ENCODE results near the gene ALDH4A1. TPM values are rescaled to one million over a fixed set of nuclear protein-coding genes. Genes with fewer than 3 reads are reported as not detected.

The ALDH4A1 gene
- total RNA-seq, 1 experiment from 2014 or later, result 31.0 TPM

DNA sequence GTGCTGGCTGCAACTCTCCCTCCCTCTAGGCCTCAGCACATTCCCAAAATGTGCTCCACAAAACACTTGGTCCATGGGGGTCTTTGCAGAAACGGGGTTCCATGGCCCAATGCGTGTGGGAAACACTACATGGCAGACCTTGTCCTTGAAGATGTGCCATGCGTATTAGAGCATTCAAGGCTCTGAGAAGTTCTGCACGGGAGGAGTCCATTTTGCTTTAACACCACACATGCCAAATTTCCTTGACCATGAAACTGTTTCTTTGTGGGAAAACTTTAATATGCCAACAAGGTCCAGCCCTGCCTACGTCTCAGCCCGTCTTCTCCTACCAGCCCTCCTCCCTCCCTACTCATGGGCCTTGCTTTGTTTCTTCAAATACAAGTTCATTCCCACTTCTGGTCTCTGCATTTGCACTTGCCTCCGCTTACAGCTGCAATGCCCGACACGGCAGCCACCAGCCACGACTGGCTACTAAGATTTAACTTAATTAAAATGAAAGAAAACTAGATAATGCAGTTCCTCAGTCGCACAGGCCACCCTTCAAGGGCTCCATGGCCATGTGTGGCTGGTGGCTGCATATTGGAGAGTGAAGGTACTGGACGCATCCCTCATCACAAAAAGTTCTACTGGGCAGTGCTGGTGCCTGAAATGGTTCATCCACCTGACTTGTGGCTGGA lies 23.7 kb downstream of the ALDH4A1 start:
- Mint-ChIP-seq H3K27me3 (ENCODE audit: low read depth) (no peaks in the 10 kb centered on the region), H3K4me3 (no peak overlapping the region), H3K36me3 (peaks cover 6% of the 10 kb centered on the region; the same call in 1 of the 2 replicates), H3K4me1 (no peaks in the 10 kb centered on the region; the same call in 1 of the 2 replicates), H3K27ac (no peak overlapping the region), H3K9me3 (no peaks in the 10 kb centered on the region)
- ATAC-seq, result no peak
- CTCF ChIA-PET, result interaction anchor here (1.8 kb wide), 1 partner anchor 28 kb away, joined by 4 read pairs; no protein-coding TSS in a partner anchor
- DNase-seq (ENCODE audit: low spot score), result no peak
- TF ChIP-seq, protein P1, sequence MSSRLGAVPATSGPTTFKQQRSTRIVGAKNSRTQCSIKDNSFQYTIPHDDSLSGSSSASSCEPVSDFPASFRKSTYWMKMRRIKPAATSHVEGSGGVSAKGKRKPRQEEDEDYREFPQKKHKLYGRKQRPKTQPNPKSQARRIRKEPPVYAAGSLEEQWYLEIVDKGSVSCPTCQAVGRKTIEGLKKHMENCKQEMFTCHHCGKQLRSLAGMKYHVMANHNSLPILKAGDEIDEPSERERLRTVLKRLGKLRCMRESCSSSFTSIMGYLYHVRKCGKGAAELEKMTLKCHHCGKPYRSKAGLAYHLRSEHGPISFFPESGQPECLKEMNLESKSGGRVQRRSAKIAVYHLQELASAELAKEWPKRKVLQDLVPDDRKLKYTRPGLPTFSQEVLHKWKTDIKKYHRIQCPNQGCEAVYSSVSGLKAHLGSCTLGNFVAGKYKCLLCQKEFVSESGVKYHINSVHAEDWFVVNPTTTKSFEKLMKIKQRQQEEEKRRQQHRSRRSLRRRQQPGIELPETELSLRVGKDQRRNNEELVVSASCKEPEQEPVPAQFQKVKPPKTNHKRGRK (CRISPR knock-in tag; IDR thresholded peaks at IDR 0.05; ENCODE audit: borderline replicate concordance), result no peak
- TF ChIP-seq, protein P2, sequence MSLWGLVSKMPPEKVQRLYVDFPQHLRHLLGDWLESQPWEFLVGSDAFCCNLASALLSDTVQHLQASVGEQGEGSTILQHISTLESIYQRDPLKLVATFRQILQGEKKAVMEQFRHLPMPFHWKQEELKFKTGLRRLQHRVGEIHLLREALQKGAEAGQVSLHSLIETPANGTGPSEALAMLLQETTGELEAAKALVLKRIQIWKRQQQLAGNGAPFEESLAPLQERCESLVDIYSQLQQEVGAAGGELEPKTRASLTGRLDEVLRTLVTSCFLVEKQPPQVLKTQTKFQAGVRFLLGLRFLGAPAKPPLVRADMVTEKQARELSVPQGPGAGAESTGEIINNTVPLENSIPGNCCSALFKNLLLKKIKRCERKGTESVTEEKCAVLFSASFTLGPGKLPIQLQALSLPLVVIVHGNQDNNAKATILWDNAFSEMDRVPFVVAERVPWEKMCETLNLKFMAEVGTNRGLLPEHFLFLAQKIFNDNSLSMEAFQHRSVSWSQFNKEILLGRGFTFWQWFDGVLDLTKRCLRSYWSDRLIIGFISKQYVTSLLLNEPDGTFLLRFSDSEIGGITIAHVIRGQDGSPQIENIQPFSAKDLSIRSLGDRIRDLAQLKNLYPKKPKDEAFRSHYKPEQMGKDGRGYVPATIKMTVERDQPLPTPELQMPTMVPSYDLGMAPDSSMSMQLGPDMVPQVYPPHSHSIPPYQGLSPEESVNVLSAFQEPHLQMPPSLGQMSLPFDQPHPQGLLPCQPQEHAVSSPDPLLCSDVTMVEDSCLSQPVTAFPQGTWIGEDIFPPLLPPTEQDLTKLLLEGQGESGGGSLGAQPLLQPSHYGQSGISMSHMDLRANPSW (CRISPR knock-in tag; conservative IDR thresholded peaks at IDR 0.05; ENCODE audit: low read depth), result no peak
- TF ChIP-seq ETV6 (CRISPR knock-in tag; IDR thresholded peaks at IDR 0.05) (no peak), EMX1 (CRISPR knock-in tag; IDR thresholded peaks at IDR 0.05) (no peak), FOXK1 (CRISPR knock-in tag; IDR thresholded peaks at IDR 0.05) (no peak), TP53 (CRISPR knock-in tag; IDR thresholded peaks at IDR 0.05) (no peak), NR1H2 (CRISPR knock-in tag; IDR thresholded peaks at IDR 0.05) (no peak), TEAD4 (CRISPR knock-in tag; IDR thresholded peaks at IDR 0.05) (no peak), GRHL2 (CRISPR knock-in tag; IDR thresholded peaks at IDR 0.05; ENCODE audit: insufficient replicate concordance, severe bottlenecking) (no peak), HMGA2 (CRISPR knock-in tag; IDR thresholded peaks at IDR 0.05) (no peak), ESRRA (CRISPR knock-in tag; IDR thresholded peaks at IDR 0.05; ENCODE audit: borderline replicate concordance) (no peak)
- TF ChIP-seq, protein P3, sequence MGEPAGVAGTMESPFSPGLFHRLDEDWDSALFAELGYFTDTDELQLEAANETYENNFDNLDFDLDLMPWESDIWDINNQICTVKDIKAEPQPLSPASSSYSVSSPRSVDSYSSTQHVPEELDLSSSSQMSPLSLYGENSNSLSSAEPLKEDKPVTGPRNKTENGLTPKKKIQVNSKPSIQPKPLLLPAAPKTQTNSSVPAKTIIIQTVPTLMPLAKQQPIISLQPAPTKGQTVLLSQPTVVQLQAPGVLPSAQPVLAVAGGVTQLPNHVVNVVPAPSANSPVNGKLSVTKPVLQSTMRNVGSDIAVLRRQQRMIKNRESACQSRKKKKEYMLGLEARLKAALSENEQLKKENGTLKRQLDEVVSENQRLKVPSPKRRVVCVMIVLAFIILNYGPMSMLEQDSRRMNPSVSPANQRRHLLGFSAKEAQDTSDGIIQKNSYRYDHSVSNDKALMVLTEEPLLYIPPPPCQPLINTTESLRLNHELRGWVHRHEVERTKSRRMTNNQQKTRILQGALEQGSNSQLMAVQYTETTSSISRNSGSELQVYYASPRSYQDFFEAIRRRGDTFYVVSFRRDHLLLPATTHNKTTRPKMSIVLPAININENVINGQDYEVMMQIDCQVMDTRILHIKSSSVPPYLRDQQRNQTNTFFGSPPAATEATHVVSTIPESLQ (CRISPR knock-in tag; IDR thresholded peaks at IDR 0.05), result no peak
- TF ChIP-seq, protein P4, sequence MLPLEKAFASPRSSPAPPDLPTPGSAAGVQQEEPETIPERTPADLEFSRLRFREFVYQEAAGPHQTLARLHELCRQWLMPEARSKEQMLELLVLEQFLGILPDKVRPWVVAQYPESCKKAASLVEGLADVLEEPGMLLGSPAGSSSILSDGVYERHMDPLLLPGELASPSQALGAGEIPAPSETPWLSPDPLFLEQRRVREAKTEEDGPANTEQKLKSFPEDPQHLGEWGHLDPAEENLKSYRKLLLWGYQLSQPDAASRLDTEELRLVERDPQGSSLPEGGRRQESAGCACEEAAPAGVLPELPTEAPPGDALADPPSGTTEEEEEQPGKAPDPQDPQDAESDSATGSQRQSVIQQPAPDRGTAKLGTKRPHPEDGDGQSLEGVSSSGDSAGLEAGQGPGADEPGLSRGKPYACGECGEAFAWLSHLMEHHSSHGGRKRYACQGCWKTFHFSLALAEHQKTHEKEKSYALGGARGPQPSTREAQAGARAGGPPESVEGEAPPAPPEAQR (CRISPR knock-in tag; IDR thresholded peaks at IDR 0.05), result no peak
- TF ChIP-seq, protein P5, sequence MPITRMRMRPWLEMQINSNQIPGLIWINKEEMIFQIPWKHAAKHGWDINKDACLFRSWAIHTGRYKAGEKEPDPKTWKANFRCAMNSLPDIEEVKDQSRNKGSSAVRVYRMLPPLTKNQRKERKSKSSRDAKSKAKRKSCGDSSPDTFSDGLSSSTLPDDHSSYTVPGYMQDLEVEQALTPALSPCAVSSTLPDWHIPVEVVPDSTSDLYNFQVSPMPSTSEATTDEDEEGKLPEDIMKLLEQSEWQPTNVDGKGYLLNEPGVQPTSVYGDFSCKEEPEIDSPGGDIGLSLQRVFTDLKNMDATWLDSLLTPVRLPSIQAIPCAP (CRISPR knock-in tag; IDR thresholded peaks at IDR 0.05), result no peak
- TF ChIP-seq, protein P6, sequence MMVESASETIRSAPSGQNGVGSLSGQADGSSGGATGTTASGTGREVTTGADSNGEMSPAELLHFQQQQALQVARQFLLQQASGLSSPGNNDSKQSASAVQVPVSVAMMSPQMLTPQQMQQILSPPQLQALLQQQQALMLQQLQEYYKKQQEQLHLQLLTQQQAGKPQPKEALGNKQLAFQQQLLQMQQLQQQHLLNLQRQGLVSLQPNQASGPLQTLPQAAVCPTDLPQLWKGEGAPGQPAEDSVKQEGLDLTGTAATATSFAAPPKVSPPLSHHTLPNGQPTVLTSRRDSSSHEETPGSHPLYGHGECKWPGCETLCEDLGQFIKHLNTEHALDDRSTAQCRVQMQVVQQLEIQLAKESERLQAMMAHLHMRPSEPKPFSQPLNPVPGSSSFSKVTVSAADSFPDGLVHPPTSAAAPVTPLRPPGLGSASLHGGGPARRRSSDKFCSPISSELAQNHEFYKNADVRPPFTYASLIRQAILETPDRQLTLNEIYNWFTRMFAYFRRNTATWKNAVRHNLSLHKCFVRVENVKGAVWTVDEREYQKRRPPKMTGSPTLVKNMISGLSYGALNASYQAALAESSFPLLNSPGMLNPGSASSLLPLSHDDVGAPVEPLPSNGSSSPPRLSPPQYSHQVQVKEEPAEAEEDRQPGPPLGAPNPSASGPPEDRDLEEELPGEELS (CRISPR knock-in tag; IDR thresholded peaks at IDR 0.05), result no peak
- TF ChIP-seq, protein P7, sequence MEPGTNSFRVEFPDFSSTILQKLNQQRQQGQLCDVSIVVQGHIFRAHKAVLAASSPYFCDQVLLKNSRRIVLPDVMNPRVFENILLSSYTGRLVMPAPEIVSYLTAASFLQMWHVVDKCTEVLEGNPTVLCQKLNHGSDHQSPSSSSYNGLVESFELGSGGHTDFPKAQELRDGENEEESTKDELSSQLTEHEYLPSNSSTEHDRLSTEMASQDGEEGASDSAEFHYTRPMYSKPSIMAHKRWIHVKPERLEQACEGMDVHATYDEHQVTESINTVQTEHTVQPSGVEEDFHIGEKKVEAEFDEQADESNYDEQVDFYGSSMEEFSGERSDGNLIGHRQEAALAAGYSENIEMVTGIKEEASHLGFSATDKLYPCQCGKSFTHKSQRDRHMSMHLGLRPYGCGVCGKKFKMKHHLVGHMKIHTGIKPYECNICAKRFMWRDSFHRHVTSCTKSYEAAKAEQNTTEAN (CRISPR knock-in tag; IDR thresholded peaks at IDR 0.05), result no peak
- TF ChIP-seq, protein P8, sequence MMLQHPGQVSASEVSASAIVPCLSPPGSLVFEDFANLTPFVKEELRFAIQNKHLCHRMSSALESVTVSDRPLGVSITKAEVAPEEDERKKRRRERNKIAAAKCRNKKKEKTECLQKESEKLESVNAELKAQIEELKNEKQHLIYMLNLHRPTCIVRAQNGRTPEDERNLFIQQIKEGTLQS (CRISPR knock-in tag; conservative IDR thresholded peaks at IDR 0.05), result no peak
- TF ChIP-seq, protein P9, sequence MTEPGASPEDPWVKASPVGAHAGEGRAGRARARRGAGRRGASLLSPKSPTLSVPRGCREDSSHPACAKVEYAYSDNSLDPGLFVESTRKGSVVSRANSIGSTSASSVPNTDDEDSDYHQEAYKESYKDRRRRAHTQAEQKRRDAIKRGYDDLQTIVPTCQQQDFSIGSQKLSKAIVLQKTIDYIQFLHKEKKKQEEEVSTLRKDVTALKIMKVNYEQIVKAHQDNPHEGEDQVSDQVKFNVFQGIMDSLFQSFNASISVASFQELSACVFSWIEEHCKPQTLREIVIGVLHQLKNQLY (CRISPR knock-in tag; IDR thresholded peaks at IDR 0.05), result no peak
- POLR2A ChIA-PET, result no interaction called here
